ENCODE results near the gene ETV4. TPM values are rescaled to one million over a fixed set of nuclear protein-coding genes. Genes with fewer than 3 reads are reported as not detected.

Gene ETV4
- total RNA-seq, 2 experiments from 2014 or later = not detected

DNA sequence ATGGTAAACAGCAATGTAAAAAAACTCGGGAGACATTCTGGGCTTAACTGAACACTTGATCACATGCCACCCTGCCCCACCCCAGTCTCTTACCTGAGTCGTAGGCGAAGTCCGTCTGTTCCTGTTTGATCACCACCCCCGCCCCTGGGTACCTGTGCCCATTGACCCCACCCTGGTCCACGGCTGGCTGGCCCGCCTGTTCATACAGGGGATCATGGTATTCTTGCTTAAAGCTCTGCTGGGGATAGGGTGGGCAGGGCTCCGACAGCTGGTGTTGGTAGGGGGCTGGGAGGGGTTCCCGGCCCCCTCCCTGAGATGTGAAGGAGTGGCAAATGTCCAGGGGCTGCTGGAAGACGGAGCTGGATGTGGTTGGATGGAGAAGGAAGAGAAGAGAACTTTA lies 13.6 kb downstream of the ETV4 start:
- DNase-seq (ENCODE audit: low spot score) = no peak
- Histone ChIP-seq H3K9me3 (ENCODE audit: low read length) (no peaks in the 10 kb centered on the region), H3K79me2 (ENCODE audit: insufficient read depth, low read depth, low read length) (no peaks in the 10 kb centered on the region), H3K36me3 (ENCODE audit: insufficient read depth, low read length) (no peaks in the 10 kb centered on the region), H3K4me2 (ENCODE audit: low read length) (no peak overlapping the region), H4K20me1 (ENCODE audit: insufficient read depth, low read length) (no peaks in the 10 kb centered on the region), H3K4me3 (ENCODE audit: low read depth, low read length, poor library complexity, severe bottlenecking) (no peak overlapping the region), H3K9me2 (ENCODE audit: insufficient read depth, low read length) (no peaks in the 10 kb centered on the region), H3K4me1 (ENCODE audit: insufficient read depth, low read length, poor library complexity, severe bottlenecking) (no peaks in the 10 kb centered on the region), H3K27ac (ENCODE audit: low read depth, low read length, poor library complexity, severe bottlenecking) (no peak overlapping the region), H2AFZ (ENCODE audit: low read length) (no peak overlapping the region)
- intact Hi-C loops (cut with micrococcal nuclease; ENCODE audit: unreplicated experiment) = no loop called here
- ChIA-PET CTCF (ENCODE audit: unreplicated experiment) (no interaction called here), POLR2A (interaction anchor here (0.6 kb wide), 1 partner anchor 22 kb away, joined by 3 read pairs; no protein-coding TSS in a partner anchor)
- BruUV-seq (replicated peaks) = no TSS peak
- no peak for TF ChIP-seq EZH2phosphoT487 (IDR thresholded peaks at IDR 0.05; ENCODE audit: borderline replicate concordance, low read depth, low read length)
- TF ChIP-seq, protein P1, sequence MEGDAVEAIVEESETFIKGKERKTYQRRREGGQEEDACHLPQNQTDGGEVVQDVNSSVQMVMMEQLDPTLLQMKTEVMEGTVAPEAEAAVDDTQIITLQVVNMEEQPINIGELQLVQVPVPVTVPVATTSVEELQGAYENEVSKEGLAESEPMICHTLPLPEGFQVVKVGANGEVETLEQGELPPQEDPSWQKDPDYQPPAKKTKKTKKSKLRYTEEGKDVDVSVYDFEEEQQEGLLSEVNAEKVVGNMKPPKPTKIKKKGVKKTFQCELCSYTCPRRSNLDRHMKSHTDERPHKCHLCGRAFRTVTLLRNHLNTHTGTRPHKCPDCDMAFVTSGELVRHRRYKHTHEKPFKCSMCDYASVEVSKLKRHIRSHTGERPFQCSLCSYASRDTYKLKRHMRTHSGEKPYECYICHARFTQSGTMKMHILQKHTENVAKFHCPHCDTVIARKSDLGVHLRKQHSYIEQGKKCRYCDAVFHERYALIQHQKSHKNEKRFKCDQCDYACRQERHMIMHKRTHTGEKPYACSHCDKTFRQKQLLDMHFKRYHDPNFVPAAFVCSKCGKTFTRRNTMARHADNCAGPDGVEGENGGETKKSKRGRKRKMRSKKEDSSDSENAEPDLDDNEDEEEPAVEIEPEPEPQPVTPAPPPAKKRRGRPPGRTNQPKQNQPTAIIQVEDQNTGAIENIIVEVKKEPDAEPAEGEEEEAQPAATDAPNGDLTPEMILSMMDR (conservative IDR thresholded peaks at IDR 0.05; ENCODE audit: low read length) = no peak

DNA sequence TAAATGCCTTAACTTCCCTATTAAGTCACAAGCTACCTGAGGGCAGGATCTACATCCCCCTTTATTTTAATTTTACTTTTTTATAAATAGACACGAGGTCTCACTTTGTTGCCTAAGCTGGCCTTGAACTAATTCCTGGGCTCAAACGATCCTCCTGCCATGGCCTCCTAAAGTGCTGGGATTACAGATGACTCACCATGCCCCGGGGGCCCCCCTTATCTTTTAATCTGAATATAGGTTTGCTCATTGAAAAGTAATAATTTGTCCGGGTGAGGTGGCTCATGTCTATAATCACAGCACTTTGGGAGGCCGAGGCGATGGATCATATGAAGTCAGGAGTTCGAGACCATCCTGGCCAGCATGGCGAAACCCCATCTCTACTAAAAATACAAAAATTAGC lies 14.2 kb downstream of the ETV4 start:
- H3K36me3 ChIP-seq (ENCODE audit: insufficient read depth, low read length) = peaks cover 3% of the 10 kb centered on the region; the same call in 1 of the 2 replicates
- no peaks in the 10 kb centered on the region for H4K20me1 ChIP-seq (ENCODE audit: insufficient read depth, low read length)
- no peak overlapping the region for H3K4me2 ChIP-seq (ENCODE audit: low read length)
- H3K9me2 ChIP-seq (ENCODE audit: insufficient read depth, low read length) = no peaks in the 10 kb centered on the region
- intact Hi-C loops (cut with micrococcal nuclease; ENCODE audit: unreplicated experiment) = no loop called here
- no peaks in the 10 kb centered on the region for H3K4me1 ChIP-seq (ENCODE audit: insufficient read depth, low read length, poor library complexity, severe bottlenecking)
- H2AFZ ChIP-seq (ENCODE audit: low read length) = no peak overlapping the region
- H3K4me3 ChIP-seq (ENCODE audit: low read depth, low read length, poor library complexity, severe bottlenecking) = no peak overlapping the region
- BruUV-seq (replicated peaks) = no TSS peak
- TF ChIP-seq, protein P1 (conservative IDR thresholded peaks at IDR 0.05; ENCODE audit: low read length) = no peak
- no peak for TF ChIP-seq EZH2phosphoT487 (IDR thresholded peaks at IDR 0.05; ENCODE audit: borderline replicate concordance, low read depth, low read length)
- H3K79me2 ChIP-seq (ENCODE audit: insufficient read depth, low read depth, low read length) = no peaks in the 10 kb centered on the region
- no peak for DNase-seq (ENCODE audit: low spot score)
- no peaks in the 10 kb centered on the region for H3K9me3 ChIP-seq (ENCODE audit: low read length)
- H3K27ac ChIP-seq (ENCODE audit: low read depth, low read length, poor library complexity, severe bottlenecking) = no peak overlapping the region
- ChIA-PET POLR2A (interaction anchor here (0.6 kb wide), 1 partner anchor 21 kb away, joined by 3 read pairs; no protein-coding TSS in a partner anchor), CTCF (ENCODE audit: unreplicated experiment) (no interaction called here)

DNA sequence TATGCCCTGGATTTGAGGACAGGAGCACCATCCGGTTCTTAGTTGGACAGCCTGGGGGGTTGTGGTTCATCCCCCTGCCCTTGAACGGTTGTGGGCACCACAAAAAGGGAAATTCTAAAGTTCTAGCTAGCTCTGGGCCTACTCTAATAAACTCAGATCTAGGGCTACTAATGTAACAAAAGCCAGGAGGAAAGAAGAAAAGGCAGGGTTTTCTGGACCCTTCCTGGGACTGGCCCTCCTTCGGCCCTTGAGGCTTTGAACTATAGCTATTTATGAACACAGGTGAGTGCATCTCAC lies 15.1 kb downstream of the ETV4 start:
- Histone ChIP-seq H3K9me3 (ENCODE audit: low read length) (no peaks in the 10 kb centered on the region), H3K4me3 (ENCODE audit: low read depth, low read length, poor library complexity, severe bottlenecking) (no peak overlapping the region), H3K4me1 (ENCODE audit: insufficient read depth, low read length, poor library complexity, severe bottlenecking) (no peaks in the 10 kb centered on the region), H3K36me3 (ENCODE audit: insufficient read depth, low read length) (peaks cover 6% of the 10 kb centered on the region; the same call in 1 of the 2 replicates), H3K4me2 (ENCODE audit: low read length) (no peak overlapping the region), H4K20me1 (ENCODE audit: insufficient read depth, low read length) (no peaks in the 10 kb centered on the region), H2AFZ (ENCODE audit: low read length) (no peak overlapping the region), H3K79me2 (ENCODE audit: insufficient read depth, low read depth, low read length) (no peaks in the 10 kb centered on the region), H3K9me2 (ENCODE audit: insufficient read depth, low read length) (no peaks in the 10 kb centered on the region), H3K27ac (ENCODE audit: low read depth, low read length, poor library complexity, severe bottlenecking) (no peak overlapping the region)
- TF ChIP-seq EZH2phosphoT487 (IDR thresholded peaks at IDR 0.05; ENCODE audit: borderline replicate concordance, low read depth, low read length) = no peak
- TF ChIP-seq, protein P1 (conservative IDR thresholded peaks at IDR 0.05; ENCODE audit: low read length) = no peak
- POLR2A ChIA-PET = no interaction called here
- BruUV-seq (replicated peaks) = no TSS peak
- CTCF ChIA-PET (ENCODE audit: unreplicated experiment) = no interaction called here
- intact Hi-C loops (cut with micrococcal nuclease; ENCODE audit: unreplicated experiment) = no loop called here
- DNase-seq (ENCODE audit: low spot score) = no peak
